ENCODE data around the gene P2RX3. TPM values are rescaled to one million over a fixed set of nuclear protein-coding genes. Genes with fewer than 3 reads are reported as not detected.

Gene P2RX3
- total and polyA plus RNA-seq, 2 of the 8 experiments (the other 6 are each of a cell fraction or from before 2014, with no cell fraction given) = 0.45 to 0.47 TPM

DNA sequence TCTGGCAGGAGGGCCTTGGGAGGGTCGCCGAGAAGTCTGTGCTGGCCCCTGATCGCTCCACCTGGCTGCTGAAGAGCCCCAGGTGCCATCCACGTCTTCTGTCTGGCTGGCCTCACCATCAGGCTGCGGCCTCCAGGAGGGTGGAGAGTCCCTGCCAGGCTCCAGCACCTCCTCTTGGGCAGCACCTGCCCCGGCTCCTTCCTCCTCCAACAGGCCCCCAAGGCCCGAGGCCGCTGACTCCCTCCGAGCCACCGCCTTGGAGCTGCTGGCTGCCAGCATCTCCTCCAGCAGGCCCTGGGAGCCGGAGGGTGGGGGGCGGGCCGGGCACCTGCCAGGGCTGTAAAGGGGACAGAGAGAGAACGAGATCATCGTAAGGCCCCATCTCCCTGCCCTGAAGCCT is 35.7 kb upstream of the P2RX3 start (continued):
- TF ChIP-seq, protein P1, sequence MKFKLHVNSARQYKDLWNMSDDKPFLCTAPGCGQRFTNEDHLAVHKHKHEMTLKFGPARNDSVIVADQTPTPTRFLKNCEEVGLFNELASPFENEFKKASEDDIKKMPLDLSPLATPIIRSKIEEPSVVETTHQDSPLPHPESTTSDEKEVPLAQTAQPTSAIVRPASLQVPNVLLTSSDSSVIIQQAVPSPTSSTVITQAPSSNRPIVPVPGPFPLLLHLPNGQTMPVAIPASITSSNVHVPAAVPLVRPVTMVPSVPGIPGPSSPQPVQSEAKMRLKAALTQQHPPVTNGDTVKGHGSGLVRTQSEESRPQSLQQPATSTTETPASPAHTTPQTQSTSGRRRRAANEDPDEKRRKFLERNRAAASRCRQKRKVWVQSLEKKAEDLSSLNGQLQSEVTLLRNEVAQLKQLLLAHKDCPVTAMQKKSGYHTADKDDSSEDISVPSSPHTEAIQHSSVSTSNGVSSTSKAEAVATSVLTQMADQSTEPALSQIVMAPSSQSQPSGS (IDR thresholded peaks at IDR 0.05; ENCODE audit: low read length) = no peak
- TF ChIP-seq TAF7 (optimal IDR thresholded peaks at IDR 0.05; ENCODE audit: borderline replicate concordance, low read depth, low read length) = no peak
- TF ChIP-seq SIN3A (conservative IDR thresholded peaks at IDR 0.05 in 1 of 2, IDR thresholded peaks at IDR 0.05 in 1 of 2; ENCODE audit: low read depth in 1 of 2, low read length in 2 of 2) = no peak
- no peak for TF ChIP-seq TAF1 (IDR thresholded peaks at IDR 0.05; ENCODE audit: low read depth, low read length)
- TF ChIP-seq KDM5A (IDR thresholded peaks at IDR 0.05; ENCODE audit: low read length) = no peak
- no peak for TF ChIP-seq RAD21 (IDR thresholded peaks at IDR 0.05 in 1 of 2, conservative IDR thresholded peaks at IDR 0.05 in 1 of 2; ENCODE audit: low read depth in 2 of 2, low read length in 2 of 2)
- no peak for TF ChIP-seq TEAD4 (IDR thresholded peaks at IDR 0.05; ENCODE audit: low read depth, low read length)

All from H1 (cell line).